Activated CD8-positive, alpha-beta memory T cell treated with anti-CD3 and anti-CD28 coated beads, Interleukin-2, amount 50 U/mL, for 48 hours (primary cell): Measurements from ENCODE around the gene PTCH1.

Experiments used
- DNase-seq: peaks from one replicate; pipeline ENCODE4 v3.0.0-alpha.2; 2020

PTCH1 gene

GRCh38 chr9:95511952-95512708 lies 4.6 kb downstream of the PTCH1 start:
- DNase-seq = peak; percentile 52

GRCh38 chr9:95511616-95511931 lies 5.2 kb downstream of the PTCH1 start:
- DNase-seq = no peak

GRCh38 chr9:95510709-95511615 lies 5.8 kb downstream of the PTCH1 start:
- DNase-seq = peak; percentile 89

GRCh38 chr9:95509851-95510708 lies 6.7 kb downstream of the PTCH1 start:
- DNase-seq = peak; percentile 54

- DNase-seq = peak; percentile 79
Observed at GRCh38 chr9:95508968-95509850, 7.6 kb downstream of the PTCH1 start.

- peak; percentile 66 for DNase-seq
Observed at GRCh38 chr9:95508242-95508967, 8.4 kb downstream of the PTCH1 start.

GRCh38 chr9:95507464-95508241 lies 9.1 kb downstream of the PTCH1 start:
- DNase-seq = peak; percentile 64

GRCh38 chr9:95506678-95507463 lies 9.9 kb downstream of the PTCH1 start:
- DNase-seq = peak; percentile 73

- DNase-seq = no peak
Observed at GRCh38 chr9:95506428-95506677, 10.4 kb downstream of the PTCH1 start.

GRCh38 chr9:95505717-95506427 lies 10.9 kb downstream of the PTCH1 start:
- DNase-seq = peak; percentile 64

GRCh38 chr9:95505072-95505716 lies 11.6 kb downstream of the PTCH1 start:
- DNase-seq = no peak

- no peak for DNase-seq
Observed at GRCh38 chr9:95504053-95504963, 12.5 kb downstream of the PTCH1 start.

GRCh38 chr9:95503369-95503768 lies 13.4 kb downstream of the PTCH1 start:
- no peak for DNase-seq

- DNase-seq = no peak
Observed at GRCh38 chr9:95502248-95502647, 14.5 kb downstream of the PTCH1 start.

GRCh38 chr9:95499847-95500246 lies 16.9 kb downstream of the PTCH1 start:
- no peak for DNase-seq

GRCh38 chr9:95499046-95499676 lies 17.6 kb downstream of the PTCH1 start:
- DNase-seq = no peak

GRCh38 chr9:95498641-95499040 lies 18.1 kb downstream of the PTCH1 start:
- DNase-seq = no peak
